Caco-2 (cell line): ENCODE data around the gene AFAP1L1. TPM values are rescaled to one million over a fixed set of nuclear protein-coding genes. Genes with fewer than 3 reads are reported as not detected.

Experiments used
- BruUV-seq: library from RNA; stranded (reverse); fragments of 400-500 nt; replicated peaks from 2 replicates; lab custom pipeline; 2021; lab: Mats Ljungman, UMichigan
- CTCF ChIA-PET: fragments of 300-600 bp; sonication (Branson Sonifier 250); formaldehyde crosslinking; loops from one replicate; lab custom pipeline; 2022; ENCODE audit warnings: antibody characterized with exemption; lab: Charles Lee
- POLR2A ChIA-PET: fragments of 300-600 bp; sonication (Branson Sonifier 250); formaldehyde crosslinking; loops from one replicate; lab custom pipeline; 2022; ENCODE audit warnings: antibody characterized with exemption; lab: Charles Lee
- DNase-seq, 2 experiments: peaks; one replicate each; pipeline versions ENCODE4 v3.0.0 to v3.0.0-alpha.2; 2020 to 2022
- H3K27me3 ChIP-seq: replicated peaks from 2 replicates; pipeline ENCODE4 v1.6.0; 2011; ENCODE audit warnings: low read length; ENCODE audit not compliant: control insufficient read depth, insufficient read depth
- H3K36me3 ChIP-seq: 2 replicates; pipeline ENCODE4 v1.5.1; 2011; ENCODE audit warnings: low read length; ENCODE audit not compliant: control insufficient read depth, insufficient read depth
- H3K4me1 ChIP-seq: fragments of 250-450 bp; sonication (Bioruptor Pico); 2 replicates; pipeline ENCODE4 v1.5.1; 2020; ENCODE audit warnings: mild to moderate bottlenecking
- H3K4me3 ChIP-seq: 2 replicates; pipeline ENCODE4 v1.5.1; 2011; ENCODE audit warnings: low read depth, mild to moderate bottlenecking, control low read depth, low read length
- H3K9me3 ChIP-seq: fragments of 250-450 bp; sonication (Bioruptor Pico); 2 replicates; pipeline ENCODE4 v1.5.1; 2020; ENCODE audit warnings: mild to moderate bottlenecking, moderate library complexity
- H3K27ac Mint-ChIP-seq: one replicate; pipeline ENCODE4 v1.8.0; 2022; ENCODE audit warnings: mixed read lengths; ENCODE audit not compliant: unreplicated experiment
- H3K27me3 Mint-ChIP-seq: one replicate; pipeline ENCODE4 v1.8.0; 2022; ENCODE audit warnings: mixed read lengths; ENCODE audit not compliant: insufficient read depth, unreplicated experiment
- H3K36me3 Mint-ChIP-seq: one replicate; pipeline ENCODE4 v1.8.0; 2022; ENCODE audit warnings: mild to moderate bottlenecking, mixed read lengths; ENCODE audit not compliant: insufficient read depth, unreplicated experiment
- H3K4me1 Mint-ChIP-seq: one replicate; pipeline ENCODE4 v1.8.0; 2022; ENCODE audit warnings: low read depth, mixed read lengths; ENCODE audit not compliant: unreplicated experiment
- H3K4me3 Mint-ChIP-seq: one replicate; pipeline ENCODE4 v1.8.0; 2022; ENCODE audit warnings: mild to moderate bottlenecking, moderate library complexity, mixed read lengths; ENCODE audit not compliant: unreplicated experiment
- H3K9me3 Mint-ChIP-seq: one replicate; pipeline ENCODE4 v1.8.0; 2022; ENCODE audit warnings: mixed read lengths; ENCODE audit not compliant: unreplicated experiment
- CTCF ChIP-seq, 2 experiments: fragments of 200-600 bp in 1 of 2; IDR thresholded peaks; 1 replicate in 1 of 2; 2 replicates in 1 of 2; pipeline versions ENCODE4 v1.5.1 to v1.8.0; 2011 to 2022; ENCODE audit warnings: antibody characterized with exemption in 1 of 2, control low read depth in 1 of 2, inconsistent platforms in 1 of 2, low read depth in 1 of 2, low read length in 1 of 2, mild to moderate bottlenecking in 1 of 2, moderate library complexity in 1 of 2; ENCODE audit not compliant: insufficient read depth in 1 of 2, severe bottlenecking in 1 of 2, unreplicated experiment in 1 of 2
- intact Hi-C: fragments of 100-400 bp; cut with micrococcal nuclease; formaldehyde crosslinking; loops from one replicate; pipeline ENCODE4 v1.10.0; 2022; ENCODE audit not compliant: unreplicated experiment
- total RNA-seq: library from RNA; stranded (reverse); gene quantifications from 2 replicates; pipeline ENCODE4 v1.2.3, GENCODE V29; 2022

AFAP1L1 gene
- total RNA-seq, 1 experiment from 2014 or later = 0.45 TPM

- Histone ChIP-seq H3K4me3 (no peak overlapping the region), H3K9me3 (no peaks in the 10 kb centered on the region), H3K27me3 (no peaks in the 10 kb centered on the region), H3K36me3 (no peaks in the 10 kb centered on the region), H3K4me1 (peaks cover 15% of the 10 kb centered on the region)
- no peak overlapping the region for H3K27ac Mint-ChIP-seq
- H3K9me3 Mint-ChIP-seq = no peaks in the 10 kb centered on the region
- DNase-seq = no peak
- no TSS peak for BruUV-seq
- TF ChIP-seq CTCF (IDR thresholded peaks at IDR 0.05; ENCODE audit: insufficient read depth in 1 of 2, low read depth in 1 of 2, low read length in 1 of 2, severe bottlenecking in 1 of 2, unreplicated experiment in 1 of 2) = no peak
- no peak overlapping the region for H3K4me3 Mint-ChIP-seq
- intact Hi-C loops = no loop called here
- peaks cover 2% of the 10 kb centered on the region for H3K4me1 Mint-ChIP-seq
- no peaks in the 10 kb centered on the region for H3K36me3 Mint-ChIP-seq
- H3K27me3 Mint-ChIP-seq = no peaks in the 10 kb centered on the region
- ChIA-PET POLR2A (no interaction called here), CTCF (interaction anchor here (0.6 kb wide), 1 partner anchor 17 kb away, joined by 3 read pairs; no protein-coding TSS in a partner anchor)
Measured at GRCh38 chr5:149325894-149326293, 54.2 kb downstream of the AFAP1L1 start.

- H3K4me3 ChIP-seq = no peak overlapping the region
- no TSS peak for BruUV-seq
- H3K4me1 ChIP-seq = peaks cover 11% of the 10 kb centered on the region
- H3K36me3 ChIP-seq = no peaks in the 10 kb centered on the region
- ChIA-PET CTCF (no interaction called here), POLR2A (no interaction called here)
- DNase-seq = no peak
- H3K4me1 Mint-ChIP-seq = no peaks in the 10 kb centered on the region
- no peaks in the 10 kb centered on the region for H3K9me3 Mint-ChIP-seq
- no peaks in the 10 kb centered on the region for H3K9me3 ChIP-seq
- H3K27ac Mint-ChIP-seq = no peak overlapping the region
- no peaks in the 10 kb centered on the region for H3K36me3 Mint-ChIP-seq
- TF ChIP-seq CTCF (IDR thresholded peaks at IDR 0.05; ENCODE audit: insufficient read depth in 1 of 2, low read depth in 1 of 2, low read length in 1 of 2, severe bottlenecking in 1 of 2, unreplicated experiment in 1 of 2) = no peak
- no peaks in the 10 kb centered on the region for H3K27me3 Mint-ChIP-seq
- no peak overlapping the region for H3K4me3 Mint-ChIP-seq
- intact Hi-C loops = no loop called here
- H3K27me3 ChIP-seq = no peaks in the 10 kb centered on the region
Measured at GRCh38 chr5:149326611-149327010, 55.0 kb downstream of the AFAP1L1 start.

- H3K36me3 ChIP-seq = no peaks in the 10 kb centered on the region
- Mint-ChIP-seq H3K9me3 (no peaks in the 10 kb centered on the region), H3K4me1 (no peaks in the 10 kb centered on the region), H3K27me3 (peaks cover 2% of the 10 kb centered on the region), H3K4me3 (no peak overlapping the region), H3K27ac (no peak overlapping the region), H3K36me3 (no peaks in the 10 kb centered on the region)
- DNase-seq = no peak
- H3K27me3 ChIP-seq = no peaks in the 10 kb centered on the region
- no peaks in the 10 kb centered on the region for H3K9me3 ChIP-seq
- TF ChIP-seq CTCF (IDR thresholded peaks at IDR 0.05; ENCODE audit: insufficient read depth in 1 of 2, low read depth in 1 of 2, low read length in 1 of 2, severe bottlenecking in 1 of 2, unreplicated experiment in 1 of 2) = no peak
- H3K4me1 ChIP-seq = no peaks in the 10 kb centered on the region; the same call in 1 of the 2 replicates
- CTCF ChIA-PET = no interaction called here
- intact Hi-C loops = no loop called here
- H3K4me3 ChIP-seq = no peak overlapping the region
- BruUV-seq = no TSS peak
- POLR2A ChIA-PET = no interaction called here
Measured at GRCh38 chr5:149328177-149328576, 56.5 kb downstream of the AFAP1L1 start.
